ENCODE results near the gene PHC3. TPM values are rescaled to one million over a fixed set of nuclear protein-coding genes. Genes with fewer than 3 reads are reported as not detected.

The PHC3 gene
- total and polyA plus RNA-seq, 2 donors (not counting 1 experiment from before 2014, with no cell fraction given) = 36.0 to 63.2 TPM

DNA sequence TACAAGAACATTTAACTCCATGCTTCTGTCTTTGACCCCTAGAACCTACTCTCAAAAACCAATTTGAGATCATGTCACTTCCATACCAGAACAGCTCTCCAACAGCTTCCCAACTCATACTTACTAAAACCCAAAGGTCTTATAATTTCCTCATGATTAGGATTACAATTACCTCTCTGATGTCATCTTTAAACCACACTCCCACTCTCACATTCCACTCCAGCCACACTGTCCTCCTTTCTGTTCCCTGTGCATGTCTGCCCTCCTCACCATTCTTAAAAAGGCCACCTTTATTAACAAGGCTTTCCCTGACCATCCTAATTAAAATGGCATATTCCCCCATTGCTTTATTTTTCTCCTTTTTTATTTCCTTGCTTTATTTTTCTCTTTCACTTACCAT, 18.9 kb downstream of the PHC3 start:
- no peak for TF ChIP-seq EZH2 (IDR thresholded peaks at IDR 0.05; ENCODE audit: low read length, missing control alignments)
- TF ChIP-seq, protein P1, sequence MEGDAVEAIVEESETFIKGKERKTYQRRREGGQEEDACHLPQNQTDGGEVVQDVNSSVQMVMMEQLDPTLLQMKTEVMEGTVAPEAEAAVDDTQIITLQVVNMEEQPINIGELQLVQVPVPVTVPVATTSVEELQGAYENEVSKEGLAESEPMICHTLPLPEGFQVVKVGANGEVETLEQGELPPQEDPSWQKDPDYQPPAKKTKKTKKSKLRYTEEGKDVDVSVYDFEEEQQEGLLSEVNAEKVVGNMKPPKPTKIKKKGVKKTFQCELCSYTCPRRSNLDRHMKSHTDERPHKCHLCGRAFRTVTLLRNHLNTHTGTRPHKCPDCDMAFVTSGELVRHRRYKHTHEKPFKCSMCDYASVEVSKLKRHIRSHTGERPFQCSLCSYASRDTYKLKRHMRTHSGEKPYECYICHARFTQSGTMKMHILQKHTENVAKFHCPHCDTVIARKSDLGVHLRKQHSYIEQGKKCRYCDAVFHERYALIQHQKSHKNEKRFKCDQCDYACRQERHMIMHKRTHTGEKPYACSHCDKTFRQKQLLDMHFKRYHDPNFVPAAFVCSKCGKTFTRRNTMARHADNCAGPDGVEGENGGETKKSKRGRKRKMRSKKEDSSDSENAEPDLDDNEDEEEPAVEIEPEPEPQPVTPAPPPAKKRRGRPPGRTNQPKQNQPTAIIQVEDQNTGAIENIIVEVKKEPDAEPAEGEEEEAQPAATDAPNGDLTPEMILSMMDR (conservative IDR thresholded peaks at IDR 0.05 in 1 of 2, IDR thresholded peaks at IDR 0.05 in 1 of 2; ENCODE audit: low read depth in 1 of 2, low read length in 2 of 2) = no peak
- no peak overlapping the region for H3K27ac ChIP-seq (ENCODE audit: insufficient read depth, low read length)

DNA sequence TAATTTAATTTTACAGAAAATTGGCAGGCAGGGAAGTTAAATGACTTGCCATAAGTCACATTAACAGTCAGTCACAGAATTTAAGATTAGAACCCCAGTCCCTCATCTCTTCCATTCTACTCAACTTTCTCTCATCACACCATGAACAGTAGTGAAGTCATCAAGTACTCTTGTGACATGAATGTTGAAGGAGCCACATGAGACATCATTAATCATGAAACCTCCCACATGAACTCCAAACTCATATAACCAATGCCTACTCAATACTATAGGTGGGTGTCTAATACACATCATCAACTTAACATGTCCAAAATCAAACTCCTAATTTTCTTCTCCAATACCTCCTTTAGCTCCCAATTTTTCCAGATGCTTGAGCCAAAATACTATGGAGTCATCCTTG, 19.5 kb downstream of the PHC3 start:
- no peaks in the 10 kb centered on the region for H4K20me1 ChIP-seq (ENCODE audit: control insufficient read depth, extremely low read depth, insufficient read depth, low read length)
- peaks cover 6% of the 10 kb centered on the region for H3K36me3 ChIP-seq (ENCODE audit: control insufficient read depth, insufficient read depth, low read length)
- no peak overlapping the region for H3K27ac ChIP-seq (ENCODE audit: insufficient read depth, low read length)

More for the DNA sequence above, 18.9 kb downstream of the PHC3 start:
- Histone ChIP-seq H4K20me1 (ENCODE audit: control insufficient read depth, extremely low read depth, insufficient read depth, low read length) (no peaks in the 10 kb centered on the region), H3K9me3 (ENCODE audit: control insufficient read depth, insufficient read depth, low read depth, low read length) (no peaks in the 10 kb centered on the region), H3K4me1 (ENCODE audit: control insufficient read depth, extremely low read depth, insufficient read depth, low read length) (no peaks in the 10 kb centered on the region), H3K4me3 (replicated peaks in 1 of 4; ENCODE audit: control extremely low read depth in 1 of 4, insufficient read depth in 1 of 4, low read depth in 3 of 4, low read length in 4 of 4) (no peak overlapping the region), H3K4me2 (ENCODE audit: extremely low read depth, insufficient read depth, low read length) (no peak overlapping the region), H3K9ac (ENCODE audit: insufficient read depth, low read length) (no peak overlapping the region), H2AFZ (ENCODE audit: low read length) (no peak overlapping the region), H3K27me3 (ENCODE audit: control insufficient read depth, insufficient read depth, low read length) (no peaks in the 10 kb centered on the region), H3K36me3 (ENCODE audit: control insufficient read depth, insufficient read depth, low read length) (peaks cover 6% of the 10 kb centered on the region), H3K79me2 (ENCODE audit: control insufficient read depth, insufficient read depth, low read length) (peaks cover 64% of the 10 kb centered on the region)
- DNase-seq (ENCODE audit: low read depth in 2 of 2) = peak in 1 of 2 donors; percentile 71

DNA sequence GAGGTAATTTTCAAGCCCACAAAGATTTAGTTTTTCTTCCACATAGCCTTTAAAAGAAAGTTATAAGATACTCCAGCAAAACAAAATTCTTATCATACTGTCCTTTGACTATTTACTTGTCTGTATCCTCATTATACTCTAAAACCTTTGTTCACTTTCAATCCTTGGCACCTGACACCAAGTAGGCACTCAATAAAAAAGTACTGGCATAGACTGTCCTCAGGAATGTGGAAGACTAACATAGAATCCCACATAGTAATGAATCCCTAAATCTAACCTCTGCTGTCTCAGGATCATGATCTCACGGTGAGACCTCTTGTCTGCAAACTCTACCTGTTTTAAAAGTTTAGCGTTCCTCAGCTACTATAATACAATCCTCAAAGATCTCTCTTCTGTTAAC, 21.6 kb downstream of the PHC3 start:
- Histone ChIP-seq H3K9me3 (ENCODE audit: control insufficient read depth, insufficient read depth, low read depth, low read length) (no peaks in the 10 kb centered on the region), H3K27me3 (ENCODE audit: control insufficient read depth, insufficient read depth, low read length) (no peaks in the 10 kb centered on the region), H2AFZ (ENCODE audit: low read length) (no peak overlapping the region), H3K4me2 (ENCODE audit: extremely low read depth, insufficient read depth, low read length) (no peak overlapping the region), H3K4me1 (ENCODE audit: control insufficient read depth, extremely low read depth, insufficient read depth, low read length) (no peaks in the 10 kb centered on the region), H3K27ac (ENCODE audit: insufficient read depth, low read length) (no peak overlapping the region), H3K36me3 (ENCODE audit: control insufficient read depth, insufficient read depth, low read length) (peaks cover 6% of the 10 kb centered on the region), H3K4me3 (replicated peaks in 1 of 4; ENCODE audit: control extremely low read depth in 1 of 4, insufficient read depth in 1 of 4, low read depth in 3 of 4, low read length in 4 of 4) (no peak overlapping the region), H3K79me2 (ENCODE audit: control insufficient read depth, insufficient read depth, low read length) (peaks cover 71% of the 10 kb centered on the region), H3K9ac (ENCODE audit: insufficient read depth, low read length) (no peak overlapping the region), H4K20me1 (ENCODE audit: control insufficient read depth, extremely low read depth, insufficient read depth, low read length) (no peaks in the 10 kb centered on the region)
- DNase-seq (ENCODE audit: low read depth in 2 of 2) = no peak
- TF ChIP-seq, protein P1 (conservative IDR thresholded peaks at IDR 0.05 in 1 of 2, IDR thresholded peaks at IDR 0.05 in 1 of 2; ENCODE audit: low read depth in 1 of 2, low read length in 2 of 2) = no peak
- TF ChIP-seq EZH2 (IDR thresholded peaks at IDR 0.05; ENCODE audit: low read length, missing control alignments) = no peak

More for the DNA sequence above, 19.5 kb downstream of the PHC3 start:
- no peak overlapping the region for H3K4me3 ChIP-seq (replicated peaks in 1 of 4; ENCODE audit: control extremely low read depth in 1 of 4, insufficient read depth in 1 of 4, low read depth in 3 of 4, low read length in 4 of 4)
- H3K79me2 ChIP-seq (ENCODE audit: control insufficient read depth, insufficient read depth, low read length) = peaks cover 67% of the 10 kb centered on the region
- H2AFZ ChIP-seq (ENCODE audit: low read length) = no peak overlapping the region
- H3K4me2 ChIP-seq (ENCODE audit: extremely low read depth, insufficient read depth, low read length) = no peak overlapping the region
- no peak overlapping the region for H3K9ac ChIP-seq (ENCODE audit: insufficient read depth, low read length)
- DNase-seq (ENCODE audit: low read depth in 2 of 2) = no peak
- H3K4me1 ChIP-seq (ENCODE audit: control insufficient read depth, extremely low read depth, insufficient read depth, low read length) = no peaks in the 10 kb centered on the region
- H3K27me3 ChIP-seq (ENCODE audit: control insufficient read depth, insufficient read depth, low read length) = no peaks in the 10 kb centered on the region
- H3K9me3 ChIP-seq (ENCODE audit: control insufficient read depth, insufficient read depth, low read depth, low read length) = no peaks in the 10 kb centered on the region
- TF ChIP-seq EZH2 (IDR thresholded peaks at IDR 0.05; ENCODE audit: low read length, missing control alignments) = no peak
- TF ChIP-seq, protein P1 (conservative IDR thresholded peaks at IDR 0.05 in 1 of 2, IDR thresholded peaks at IDR 0.05 in 1 of 2; ENCODE audit: low read depth in 1 of 2, low read length in 2 of 2) = no peak
